HEK293 (cell line): ENCODE results near the gene CCDC175.

Source experiments
- GFI1B ChIP-seq: fragments of 450-650 bp; formaldehyde crosslinking; IDR thresholded peaks from 2 replicates; pipeline ENCODE4 v1.5.1; 2016; ENCODE audit warnings: missing biosample characterization, missing genetic modification characterization
- KLF16 ChIP-seq: fragments of 450-650 bp; formaldehyde crosslinking; IDR thresholded peaks from 2 replicates; pipeline ENCODE4 v1.5.1; 2017; ENCODE audit warnings: missing biosample characterization, missing genetic modification characterization
- SP3 ChIP-seq: fragments of 450-650 bp; formaldehyde crosslinking; IDR thresholded peaks from 2 replicates; pipeline ENCODE4 v1.5.1; 2016; ENCODE audit warnings: missing biosample characterization, missing genetic modification characterization
- ZBTB11 ChIP-seq: fragments of 450-650 bp; formaldehyde crosslinking; conservative IDR thresholded peaks from 2 replicates; pipeline ENCODE4 v1.5.1; 2016; ENCODE audit warnings: low read depth, missing biosample characterization, missing genetic modification characterization
- ZBTB20 ChIP-seq: fragments of 450-650 bp; formaldehyde crosslinking; IDR thresholded peaks from 2 replicates; pipeline ENCODE4 v1.5.1; 2016; ENCODE audit warnings: missing biosample characterization, missing genetic modification characterization
- ZBTB49 ChIP-seq: fragments of 450-650 bp; formaldehyde crosslinking; IDR thresholded peaks from 2 replicates; pipeline ENCODE4 v1.5.1; 2016; ENCODE audit warnings: missing biosample characterization, missing genetic modification characterization, low read depth
- ZBTB6 ChIP-seq: fragments of 450-650 bp; formaldehyde crosslinking; IDR thresholded peaks from 2 replicates; pipeline ENCODE4 v1.5.1; 2017; ENCODE audit warnings: missing biosample characterization, missing genetic modification characterization
- ZNF148 ChIP-seq: fragments of 450-650 bp; formaldehyde crosslinking; IDR thresholded peaks from 2 replicates; pipeline ENCODE4 v1.5.0; 2017; ENCODE audit warnings: missing biosample characterization, missing genetic modification characterization, borderline replicate concordance
- ZNF16 ChIP-seq: fragments of 450-650 bp; formaldehyde crosslinking; IDR thresholded peaks from 2 replicates; pipeline ENCODE4 v1.5.1; 2016; ENCODE audit warnings: low read depth, missing biosample characterization, missing genetic modification characterization
- ZNF2 ChIP-seq: fragments of 450-650 bp; formaldehyde crosslinking; IDR thresholded peaks from 2 replicates; pipeline ENCODE4 v1.5.1; 2016; ENCODE audit warnings: missing biosample characterization, missing genetic modification characterization
- ZNF274 ChIP-seq, 2 experiments: fragments of 200-500 bp in 1 of 2; fragments of 450-650 bp in 1 of 2; sonication (Bioruptor generic) in 1 of 2; formaldehyde crosslinking in 1 of 2; IDR thresholded peaks; 2 replicates each; pipeline versions ENCODE4 v1.5.1 to v1.6.1; 2014 to 2016; ENCODE audit warnings: borderline replicate concordance in 1 of 2, inconsistent platforms in 1 of 2, low read length in 1 of 2, missing biosample characterization in 1 of 2, missing genetic modification characterization in 1 of 2
- ZNF335 ChIP-seq: fragments of 450-650 bp; formaldehyde crosslinking; conservative IDR thresholded peaks from 2 replicates; pipeline ENCODE4 v1.5.1; 2016; ENCODE audit warnings: missing biosample characterization, missing genetic modification characterization
- ZNF350 ChIP-seq: fragments of 450-650 bp; formaldehyde crosslinking; IDR thresholded peaks from 2 replicates; pipeline ENCODE4 v1.5.0; 2017; ENCODE audit warnings: missing biosample characterization, mild to moderate bottlenecking, missing genetic modification characterization
- ZNF404 ChIP-seq: fragments of 450-650 bp; formaldehyde crosslinking; IDR thresholded peaks from 2 replicates; pipeline ENCODE4 v1.5.1; 2017; ENCODE audit warnings: missing biosample characterization, missing genetic modification characterization
- ZNF426 ChIP-seq: fragments of 450-650 bp; formaldehyde crosslinking; IDR thresholded peaks from 2 replicates; pipeline ENCODE4 v1.5.1; 2017; ENCODE audit warnings: missing biosample characterization, missing genetic modification characterization, mild to moderate bottlenecking, inconsistent platforms, moderate library complexity
- ZNF529 ChIP-seq: fragments of 450-650 bp; formaldehyde crosslinking; IDR thresholded peaks from 2 replicates; pipeline ENCODE4 v1.5.1; 2017; ENCODE audit warnings: missing genetic modification characterization, missing biosample characterization; ENCODE audit not compliant: insufficient replicate concordance
- ZNF571 ChIP-seq: fragments of 450-650 bp; formaldehyde crosslinking; IDR thresholded peaks from 2 replicates; pipeline ENCODE4 v1.5.0; 2017; ENCODE audit warnings: missing biosample characterization, missing genetic modification characterization
- ZNF610 ChIP-seq: fragments of 450-650 bp; formaldehyde crosslinking; IDR thresholded peaks from 2 replicates; pipeline ENCODE4 v1.5.1; 2016; ENCODE audit warnings: missing biosample characterization, missing genetic modification characterization, borderline replicate concordance
- ZNF624 ChIP-seq: fragments of 450-650 bp; formaldehyde crosslinking; IDR thresholded peaks from 2 replicates; pipeline ENCODE4 v1.5.1; 2017; ENCODE audit warnings: missing biosample characterization, missing genetic modification characterization
- ZNF785 ChIP-seq: fragments of 450-650 bp; formaldehyde crosslinking; IDR thresholded peaks from 2 replicates; pipeline ENCODE4 v1.5.1; 2016; ENCODE audit warnings: missing biosample characterization, missing genetic modification characterization
- ZNF792 ChIP-seq: fragments of 450-650 bp; formaldehyde crosslinking; IDR thresholded peaks from 2 replicates; pipeline ENCODE4 v1.5.1; 2016; ENCODE audit warnings: missing biosample characterization, missing genetic modification characterization
- TF ChIP-seq, protein P1 (sequence below): fragments of 450-650 bp; formaldehyde crosslinking; IDR thresholded peaks from 2 replicates; pipeline ENCODE4 v1.5.1; 2017; ENCODE audit warnings: missing biosample characterization, missing genetic modification characterization
- TF ChIP-seq, protein P2 (sequence below): fragments of 450-650 bp; formaldehyde crosslinking; IDR thresholded peaks from 2 replicates; pipeline ENCODE4 v1.5.1; 2017; ENCODE audit warnings: missing biosample characterization, missing genetic modification characterization
- TF ChIP-seq, protein P3 (sequence below): fragments of 450-650 bp; formaldehyde crosslinking; IDR thresholded peaks from 2 replicates; pipeline ENCODE4 v1.5.1; 2016; ENCODE audit warnings: missing biosample characterization, missing genetic modification characterization

The CCDC175 gene

DNA sequence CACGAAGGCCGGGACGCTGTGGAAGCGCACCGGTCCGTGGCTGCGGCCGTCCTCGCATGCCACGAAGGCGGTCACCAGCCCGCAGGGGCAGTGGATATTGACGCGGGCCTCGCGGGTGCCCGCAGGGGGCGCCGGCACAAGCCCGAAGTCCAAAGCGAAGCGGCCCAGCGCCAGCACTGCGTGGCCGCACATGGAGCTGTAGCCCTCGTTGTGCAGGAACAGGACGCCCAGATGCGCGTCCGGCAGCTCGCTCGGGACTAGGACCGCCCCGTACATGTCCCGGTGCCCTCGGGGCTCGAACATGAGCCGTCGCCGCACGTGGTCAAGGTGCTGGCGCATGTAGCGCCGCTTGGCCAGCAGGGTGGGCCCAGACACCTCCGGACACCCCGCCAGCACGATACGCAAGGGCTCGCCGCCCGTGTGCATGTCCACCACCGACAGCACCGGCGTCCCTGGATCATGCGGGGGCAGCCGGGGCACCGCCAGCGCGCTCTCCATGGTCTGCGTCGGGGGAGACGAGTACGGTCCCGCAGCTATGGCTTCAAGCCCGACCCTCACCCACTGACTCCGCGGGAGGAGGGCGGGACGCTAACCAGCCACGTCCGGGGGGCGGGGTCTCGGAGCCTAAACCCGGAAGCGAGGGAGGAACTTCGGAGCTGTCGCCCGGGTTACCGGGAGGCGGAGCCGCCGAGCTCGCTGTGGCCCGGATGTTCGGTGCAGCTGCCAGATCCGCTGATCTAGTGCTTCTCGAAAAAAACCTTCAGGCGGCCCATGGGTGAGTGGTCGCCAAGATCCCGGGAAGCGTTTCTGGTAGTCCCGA, 92.6 kb downstream of the CCDC175 start, which contains the start of the genes JKAMP and L3HYPDH (continued):
- TF ChIP-seq ZNF16 (tag by site-specific recombination) (no peak), ZNF571 (tag by site-specific recombination) (no peak), ZNF785 (tag by site-specific recombination) (0 out of 2 replicates have a peak, but pooled peaks have one; percentile 27), ZNF148 (tag by site-specific recombination) (no peak), ZBTB11 (tag by site-specific recombination) (peak; percentile 44; the same call in 1 of the 2 replicates), ZNF335 (tag by site-specific recombination) (peak; percentile 80), KLF16 (tag by site-specific recombination) (peak; percentile 92), ZBTB6 (tag by site-specific recombination) (no peak), ZNF624 (tag by site-specific recombination) (no peak), ZNF404 (tag by site-specific recombination) (no peak), ZBTB20 (tag by site-specific recombination) (peak; percentile 87), GFI1B (tag by site-specific recombination) (0 out of 2 replicates have a peak, but pooled peaks have one; percentile 3), ZNF529 (no peak), ZNF792 (no peak), ZNF350 (no peak), ZNF610 (tag by site-specific recombination) (peak; percentile 48; the same call in 1 of the 2 replicates), SP3 (peak; percentile 87), ZBTB49 (tag by site-specific recombination) (no peak), ZNF274 (IDR thresholded peaks at IDR 0.05; ENCODE audit: low read length) (no peak), ZNF274 (tag by site-specific recombination; IDR thresholded peaks at IDR 0.05; ENCODE audit: borderline replicate concordance) (no peak), ZNF426 (tag by site-specific recombination) (no peak), ZNF2 (tag by site-specific recombination) (peak; percentile 90)
- TF ChIP-seq, protein P1, sequence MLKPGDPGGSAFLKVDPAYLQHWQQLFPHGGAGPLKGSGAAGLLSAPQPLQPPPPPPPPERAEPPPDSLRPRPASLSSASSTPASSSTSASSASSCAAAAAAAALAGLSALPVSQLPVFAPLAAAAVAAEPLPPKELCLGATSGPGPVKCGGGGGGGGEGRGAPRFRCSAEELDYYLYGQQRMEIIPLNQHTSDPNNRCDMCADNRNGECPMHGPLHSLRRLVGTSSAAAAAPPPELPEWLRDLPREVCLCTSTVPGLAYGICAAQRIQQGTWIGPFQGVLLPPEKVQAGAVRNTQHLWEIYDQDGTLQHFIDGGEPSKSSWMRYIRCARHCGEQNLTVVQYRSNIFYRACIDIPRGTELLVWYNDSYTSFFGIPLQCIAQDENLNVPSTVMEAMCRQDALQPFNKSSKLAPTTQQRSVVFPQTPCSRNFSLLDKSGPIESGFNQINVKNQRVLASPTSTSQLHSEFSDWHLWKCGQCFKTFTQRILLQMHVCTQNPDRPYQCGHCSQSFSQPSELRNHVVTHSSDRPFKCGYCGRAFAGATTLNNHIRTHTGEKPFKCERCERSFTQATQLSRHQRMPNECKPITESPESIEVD (tag by site-specific recombination), result no peak
- TF ChIP-seq, protein P2, sequence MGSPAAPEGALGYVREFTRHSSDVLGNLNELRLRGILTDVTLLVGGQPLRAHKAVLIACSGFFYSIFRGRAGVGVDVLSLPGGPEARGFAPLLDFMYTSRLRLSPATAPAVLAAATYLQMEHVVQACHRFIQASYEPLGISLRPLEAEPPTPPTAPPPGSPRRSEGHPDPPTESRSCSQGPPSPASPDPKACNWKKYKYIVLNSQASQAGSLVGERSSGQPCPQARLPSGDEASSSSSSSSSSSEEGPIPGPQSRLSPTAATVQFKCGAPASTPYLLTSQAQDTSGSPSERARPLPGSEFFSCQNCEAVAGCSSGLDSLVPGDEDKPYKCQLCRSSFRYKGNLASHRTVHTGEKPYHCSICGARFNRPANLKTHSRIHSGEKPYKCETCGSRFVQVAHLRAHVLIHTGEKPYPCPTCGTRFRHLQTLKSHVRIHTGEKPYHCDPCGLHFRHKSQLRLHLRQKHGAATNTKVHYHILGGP (tag by site-specific recombination), result no peak
- TF ChIP-seq, protein P3, sequence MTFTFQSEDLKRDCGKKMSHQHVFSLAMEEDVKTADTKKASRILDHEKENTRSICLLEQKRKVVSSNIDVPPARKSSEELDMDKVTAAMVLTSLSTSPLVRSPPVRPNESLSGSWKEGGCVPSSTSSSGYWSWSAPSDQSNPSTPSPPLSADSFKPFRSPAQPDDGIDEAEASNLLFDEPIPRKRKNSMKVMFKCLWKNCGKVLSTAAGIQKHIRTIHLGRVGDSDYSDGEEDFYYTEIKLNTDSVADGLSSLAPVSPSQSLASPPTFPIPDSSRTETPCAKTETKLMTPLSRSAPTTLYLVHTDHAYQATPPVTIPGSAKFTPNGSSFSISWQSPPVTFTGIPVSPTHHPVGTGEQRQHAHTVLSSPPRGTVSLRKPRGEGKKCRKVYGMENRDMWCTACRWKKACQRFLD (tag by site-specific recombination), result no peak; the same call in 1 of the 2 replicates
